GM12892 (cell line): ENCODE measurements around the gene PLXNB3.

Source experiments
- POLR2A ChIP-seq: IDR thresholded peaks from 2 replicates; pipeline ENCODE4 v1.6.1; 2011; ENCODE audit warnings: low read depth, low read length, control low read depth
- POLR2AphosphoS5 ChIP-seq: IDR thresholded peaks from 2 replicates; pipeline ENCODE4 v1.6.1; 2011; ENCODE audit warnings: low read depth, low read length, control low read depth

GRCh38 chrX:153824348-153824747 is 60.3 kb downstream of the PLXNB3 start:
- no peak for TF ChIP-seq POLR2A
- no peak for TF ChIP-seq POLR2AphosphoS5
